Fibroblast of the aortic adventitia (primary cell): ENCODE results near the gene UBE2O. TPM values are rescaled to one million over a fixed set of nuclear protein-coding genes. Genes with fewer than 3 reads are reported as not detected.
"Not testable (repeated sequence)": the region's sequence is repeated elsewhere in the genome, so short reads cannot be mapped to it uniquely, and the experiment has no call there.

Source experiments
- DNase-seq: peaks from one replicate; pipeline ENCODE4 v3.0.0-alpha.2; 2010; ENCODE audit warnings: low read depth
- H3K4me3 ChIP-seq: 2 replicates; pipeline ENCODE4 v1.5.1; 2011; ENCODE audit warnings: low read depth, mild to moderate bottlenecking, control low read depth, low read length, moderate library complexity
- CTCF ChIP-seq: IDR thresholded peaks from 2 replicates; pipeline ENCODE4 v1.5.1; 2011; ENCODE audit warnings: mild to moderate bottlenecking, low read length, control low read depth, inconsistent platforms; ENCODE audit not compliant: insufficient read depth
- total RNA-seq: library from RNA; depleted of rRNA; stranded (reverse); fragments of >200 nt; gene quantifications from 2 replicates; pipeline ENCODE4 v1.2.3, GENCODE V29; 2012; ENCODE audit warnings: low replicate concordance

Gene UBE2O
- total RNA-seq, 1 donor, result 16.3 TPM

DNA sequence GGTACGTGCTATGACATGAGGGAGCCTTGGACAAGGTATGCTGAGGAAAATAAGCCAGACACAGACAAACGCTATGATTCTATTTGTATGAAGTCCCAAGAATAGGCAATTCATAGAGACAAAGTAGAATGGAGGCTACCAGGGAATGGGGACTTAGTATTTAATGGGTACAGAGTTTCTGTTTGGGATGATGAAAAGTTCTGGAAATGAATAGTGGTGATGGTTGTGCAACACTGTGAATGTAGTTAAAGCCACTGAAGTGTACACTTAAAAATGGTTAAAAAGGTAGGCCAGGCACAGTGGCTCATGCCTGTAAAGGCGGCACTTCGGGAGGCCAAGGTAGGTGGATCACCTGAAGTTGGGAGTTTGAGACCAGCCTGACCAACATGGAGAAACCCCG is 102.5 kb downstream of the UBE2O start:
- no peak for DNase-seq
- TF ChIP-seq CTCF, result no peak
- H3K4me3 ChIP-seq, result no peak overlapping the region

DNA sequence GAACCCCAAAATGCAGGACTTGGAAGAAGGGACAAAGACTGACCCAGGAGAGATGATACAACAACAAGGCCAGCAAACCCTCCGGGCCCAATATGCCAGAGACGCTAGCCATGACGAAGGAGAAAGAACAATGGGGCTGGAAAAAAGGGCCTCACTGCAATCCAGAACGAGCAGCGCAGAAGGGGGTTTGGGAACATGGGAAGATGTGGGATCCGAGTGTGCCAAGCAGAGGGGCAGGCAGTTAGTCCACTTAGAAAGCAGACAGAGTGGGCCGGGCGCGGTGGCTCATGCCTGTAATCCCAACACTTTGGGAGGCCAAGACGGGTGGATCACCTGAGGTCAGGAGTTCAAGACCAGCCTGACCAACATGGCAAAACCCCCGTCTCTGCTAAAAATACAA is 106.0 kb downstream of the UBE2O start:
- not testable (repeated sequence) for H3K4me3 ChIP-seq, DNase-seq

DNA sequence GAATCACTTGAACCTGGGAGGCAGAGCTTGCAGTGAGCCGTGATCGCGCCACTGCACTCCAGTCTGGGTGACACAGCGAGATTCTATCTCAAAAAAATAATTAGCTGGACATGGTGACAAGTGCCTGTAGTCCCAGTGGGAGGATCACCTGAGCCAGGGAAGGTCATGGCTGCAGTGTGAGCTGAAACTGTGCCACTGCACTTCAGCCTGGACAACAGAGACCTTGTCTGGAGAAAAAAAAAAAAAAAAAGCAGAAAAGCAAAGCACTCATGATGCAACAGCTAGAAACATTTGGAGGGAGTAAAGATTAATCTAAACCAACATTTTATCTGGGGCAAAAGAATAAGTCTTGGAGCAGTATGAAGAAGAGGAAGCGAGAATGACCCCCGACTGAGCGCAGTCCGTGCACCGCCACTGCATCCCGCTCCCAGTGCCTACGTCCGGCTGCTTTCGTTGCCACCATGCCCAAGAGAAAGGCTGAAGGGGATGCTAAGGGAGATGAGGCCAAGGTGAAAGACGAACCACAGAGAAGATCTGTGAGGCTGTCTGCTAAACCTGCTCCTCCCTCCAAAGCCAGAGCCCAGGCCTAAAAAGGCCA is 107.5 kb downstream of the UBE2O start:
- peak; percentile 76 for DNase-seq
- TF ChIP-seq CTCF, result no peak
- H3K4me3 ChIP-seq, result no peak overlapping the region

GRCh38 chr17:76343106-76343505 is 109.8 kb downstream of the UBE2O start:
- no peak overlapping the region for H3K4me3 ChIP-seq
- no peak for DNase-seq
- TF ChIP-seq CTCF, result no peak

DNA sequence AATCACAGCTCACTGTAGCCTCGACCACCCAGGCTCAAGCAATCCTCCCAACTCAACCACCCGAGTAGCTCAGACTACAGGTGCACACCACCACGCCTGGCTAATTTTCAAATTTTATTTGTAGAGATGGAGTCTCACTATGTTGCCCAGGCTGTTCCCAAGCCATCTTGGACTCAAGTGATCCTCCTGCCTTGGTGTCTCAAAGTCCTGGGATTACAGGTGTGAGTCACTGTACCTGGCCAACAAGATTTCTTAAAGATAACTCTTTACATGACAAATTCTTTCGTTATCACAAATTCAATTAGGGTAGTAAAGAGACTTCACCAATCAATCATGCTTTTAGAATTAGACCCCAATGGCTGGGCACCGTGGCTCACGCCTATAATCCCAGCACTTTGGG is 111.7 kb downstream of the UBE2O start:
- TF ChIP-seq CTCF, result no peak
- no peak for DNase-seq
- no peak overlapping the region for H3K4me3 ChIP-seq

Other genes with a start within 250 kb of the UBE2O start
- 0.08 and 0.18 TPM in 2 replicates for gene RNF157, start 212.7 kb downstream of the UBE2O start, total RNA-seq
- gene UBALD2, start 187.8 kb downstream of the UBE2O start, total RNA-seq, result 1.9 and 3.7 TPM in 2 replicates
- 1.8 and 2.2 TPM in 2 replicates for gene QRICH2, start 144.9 kb downstream of the UBE2O start, total RNA-seq
- gene PRPSAP1, start 99.2 kb downstream of the UBE2O start, total RNA-seq, result 48.1 and 57.9 TPM in 2 replicates
- gene SPHK1, start 68.5 kb downstream of the UBE2O start, total RNA-seq, result 31.7 and 84.0 TPM in 2 replicates
- gene AANAT, start 14.5 kb upstream of the UBE2O start, total RNA-seq, result not detected in 2 replicates
- 1.4 and 2.6 TPM in 2 replicates for gene RHBDF2, start 48.3 kb upstream of the UBE2O start, total RNA-seq
- gene CYGB, start 84.6 kb upstream of the UBE2O start, total RNA-seq, result 25.9 and 35.2 TPM in 2 replicates
- gene PRCD, start 86.9 kb upstream of the UBE2O start, total RNA-seq, result 4.2 and 9.4 TPM in 2 replicates
- 0.63 TPM in 1 of 2 replicates, not detected in the other for gene ST6GALNAC2, start 132.7 kb upstream of the UBE2O start, total RNA-seq
- gene ST6GALNAC1, start 190.6 kb upstream of the UBE2O start, total RNA-seq, result not detected in 2 replicates